Ishikawa (cell line): ENCODE results near the gene FABP7.

Experiments
- CEBPB ChIP-seq: IDR thresholded peaks from 2 replicates; pipeline ENCODE4 v1.6.1; 2012
- CREB1 ChIP-seq: IDR thresholded peaks from 2 replicates; pipeline ENCODE4 v1.6.1; 2012; ENCODE audit warnings: low read depth
- EGR1 ChIP-seq: IDR thresholded peaks from 2 replicates; pipeline ENCODE4 v1.6.1; 2012
- EP300 ChIP-seq: IDR thresholded peaks from 2 replicates; pipeline ENCODE4 v1.6.1; 2012; ENCODE audit warnings: borderline replicate concordance
- FOXM1 ChIP-seq: IDR thresholded peaks from 2 replicates; pipeline ENCODE4 v1.6.1; 2012; ENCODE audit warnings: low read depth, borderline replicate concordance
- NFIC ChIP-seq: IDR thresholded peaks from 2 replicates; pipeline ENCODE4 v1.6.1; 2012
- RAD21 ChIP-seq: IDR thresholded peaks from 2 replicates; pipeline ENCODE4 v1.6.1; 2012; ENCODE audit warnings: low read depth
- TAF1 ChIP-seq: IDR thresholded peaks from 2 replicates; pipeline ENCODE4 v1.6.1; 2012; ENCODE audit warnings: low read depth, mild to moderate bottlenecking
- TCF12 ChIP-seq: IDR thresholded peaks from 2 replicates; pipeline ENCODE4 v1.6.1; 2012; ENCODE audit warnings: low read depth
- TEAD4 ChIP-seq: IDR thresholded peaks from 2 replicates; pipeline ENCODE4 v1.6.1; 2012
- YY1 ChIP-seq: IDR thresholded peaks from 2 replicates; pipeline ENCODE4 v1.6.1; 2012; ENCODE audit warnings: low read depth
- ZBTB7A ChIP-seq: IDR thresholded peaks from 2 replicates; pipeline ENCODE4 v1.6.1; 2012; ENCODE audit warnings: low read depth
- TF ChIP-seq, protein P1 (sequence below): IDR thresholded peaks from 2 replicates; pipeline ENCODE4 v1.6.1; 2012; ENCODE audit warnings: low read depth, mild to moderate bottlenecking
- TF ChIP-seq, protein P2 (sequence below): IDR thresholded peaks from 2 replicates; pipeline ENCODE4 v1.6.1; 2012
- TF ChIP-seq, protein P3 (sequence below): IDR thresholded peaks from 2 replicates; pipeline ENCODE4 v1.6.1; 2012

The FABP7 gene

DNA sequence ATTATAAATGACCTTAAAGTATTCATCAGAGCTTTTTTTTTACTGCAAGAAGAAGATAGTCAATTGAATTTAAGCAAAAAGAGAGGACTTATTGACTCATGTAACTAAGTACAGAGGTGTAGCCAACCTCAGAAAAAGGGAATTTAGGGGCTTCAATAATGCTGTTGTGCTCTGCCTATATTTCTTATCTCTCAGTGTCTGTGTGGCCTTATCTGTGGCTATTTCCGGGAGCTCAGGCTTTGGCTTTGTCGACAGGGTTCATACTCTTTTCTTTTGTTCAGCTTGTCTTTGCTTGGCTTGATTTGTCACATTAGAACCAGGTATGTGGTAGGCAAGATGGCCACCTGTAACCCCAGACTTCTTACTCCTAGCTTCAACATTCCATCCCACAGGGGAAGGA, 38.6 kb upstream of the FABP7 start:
- TF ChIP-seq EGR1: no peak
- TF ChIP-seq ZBTB7A: no peak
- TF ChIP-seq, protein P1, sequence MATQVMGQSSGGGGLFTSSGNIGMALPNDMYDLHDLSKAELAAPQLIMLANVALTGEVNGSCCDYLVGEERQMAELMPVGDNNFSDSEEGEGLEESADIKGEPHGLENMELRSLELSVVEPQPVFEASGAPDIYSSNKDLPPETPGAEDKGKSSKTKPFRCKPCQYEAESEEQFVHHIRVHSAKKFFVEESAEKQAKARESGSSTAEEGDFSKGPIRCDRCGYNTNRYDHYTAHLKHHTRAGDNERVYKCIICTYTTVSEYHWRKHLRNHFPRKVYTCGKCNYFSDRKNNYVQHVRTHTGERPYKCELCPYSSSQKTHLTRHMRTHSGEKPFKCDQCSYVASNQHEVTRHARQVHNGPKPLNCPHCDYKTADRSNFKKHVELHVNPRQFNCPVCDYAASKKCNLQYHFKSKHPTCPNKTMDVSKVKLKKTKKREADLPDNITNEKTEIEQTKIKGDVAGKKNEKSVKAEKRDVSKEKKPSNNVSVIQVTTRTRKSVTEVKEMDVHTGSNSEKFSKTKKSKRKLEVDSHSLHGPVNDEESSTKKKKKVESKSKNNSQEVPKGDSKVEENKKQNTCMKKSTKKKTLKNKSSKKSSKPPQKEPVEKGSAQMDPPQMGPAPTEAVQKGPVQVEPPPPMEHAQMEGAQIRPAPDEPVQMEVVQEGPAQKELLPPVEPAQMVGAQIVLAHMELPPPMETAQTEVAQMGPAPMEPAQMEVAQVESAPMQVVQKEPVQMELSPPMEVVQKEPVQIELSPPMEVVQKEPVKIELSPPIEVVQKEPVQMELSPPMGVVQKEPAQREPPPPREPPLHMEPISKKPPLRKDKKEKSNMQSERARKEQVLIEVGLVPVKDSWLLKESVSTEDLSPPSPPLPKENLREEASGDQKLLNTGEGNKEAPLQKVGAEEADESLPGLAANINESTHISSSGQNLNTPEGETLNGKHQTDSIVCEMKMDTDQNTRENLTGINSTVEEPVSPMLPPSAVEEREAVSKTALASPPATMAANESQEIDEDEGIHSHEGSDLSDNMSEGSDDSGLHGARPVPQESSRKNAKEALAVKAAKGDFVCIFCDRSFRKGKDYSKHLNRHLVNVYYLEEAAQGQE: no peak
- TF ChIP-seq CEBPB: no peak
- TF ChIP-seq TEAD4: no peak
- no peak for TF ChIP-seq FOXM1
- TF ChIP-seq YY1: no peak
- TF ChIP-seq EP300: no peak
- no peak for TF ChIP-seq RAD21
- TF ChIP-seq TCF12: no peak
- no peak for TF ChIP-seq CREB1

DNA sequence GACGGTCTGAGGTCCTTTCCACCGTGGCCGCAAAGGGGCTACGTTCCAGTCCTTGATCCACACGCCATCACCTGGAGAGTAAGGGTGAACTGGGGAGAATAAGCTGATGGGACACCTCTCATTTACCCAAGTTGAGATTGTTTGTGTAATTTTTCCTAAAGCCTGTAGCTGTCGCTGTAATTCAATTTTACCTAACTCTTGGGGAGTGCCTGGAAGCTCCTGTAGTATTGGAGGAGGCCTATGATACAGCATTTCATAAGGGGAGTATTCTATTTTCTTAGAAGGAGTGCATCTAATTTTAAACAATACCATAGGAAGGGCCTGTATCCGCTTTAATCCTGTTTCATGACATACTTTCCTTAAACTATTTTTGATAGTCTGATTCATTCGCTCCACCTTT, 35.3 kb upstream of the FABP7 start:
- peak; percentile 29; the same call in 1 of the 2 replicates for TF ChIP-seq RAD21

DNA sequence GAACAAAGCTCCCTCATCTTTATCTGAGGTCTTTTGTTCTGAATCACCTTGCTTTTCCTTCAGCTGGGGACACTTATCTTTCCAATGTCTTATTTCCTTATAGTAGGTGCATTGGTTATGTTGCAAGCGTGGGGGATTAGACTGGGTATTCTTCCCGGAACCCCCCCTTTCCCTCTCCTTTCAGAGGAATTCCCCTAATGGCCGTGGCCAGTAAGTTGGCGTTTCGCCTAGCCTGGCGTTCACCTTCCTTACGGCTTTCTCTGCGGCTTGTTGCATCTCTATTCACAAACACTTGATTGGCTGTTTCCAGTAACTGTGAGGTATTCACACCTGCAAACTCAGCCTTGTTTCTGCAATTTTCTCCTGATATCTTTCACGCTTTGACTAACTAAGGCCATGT, 32.8 kb upstream of the FABP7 start:
- TF ChIP-seq EGR1 (no peak), FOXM1 (no peak), TEAD4 (no peak), YY1 (no peak), CREB1 (no peak), RAD21 (no peak), EP300 (no peak), TCF12 (no peak), CEBPB (no peak), TAF1 (no peak), NFIC (no peak), ZBTB7A (no peak)
- TF ChIP-seq, protein P1: no peak
- TF ChIP-seq, protein P2, sequence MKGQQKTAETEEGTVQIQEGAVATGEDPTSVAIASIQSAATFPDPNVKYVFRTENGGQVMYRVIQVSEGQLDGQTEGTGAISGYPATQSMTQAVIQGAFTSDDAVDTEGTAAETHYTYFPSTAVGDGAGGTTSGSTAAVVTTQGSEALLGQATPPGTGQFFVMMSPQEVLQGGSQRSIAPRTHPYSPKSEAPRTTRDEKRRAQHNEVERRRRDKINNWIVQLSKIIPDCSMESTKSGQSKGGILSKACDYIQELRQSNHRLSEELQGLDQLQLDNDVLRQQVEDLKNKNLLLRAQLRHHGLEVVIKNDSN: no peak
- TF ChIP-seq, protein P3, sequence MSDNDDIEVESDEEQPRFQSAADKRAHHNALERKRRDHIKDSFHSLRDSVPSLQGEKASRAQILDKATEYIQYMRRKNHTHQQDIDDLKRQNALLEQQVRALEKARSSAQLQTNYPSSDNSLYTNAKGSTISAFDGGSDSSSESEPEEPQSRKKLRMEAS: no peak

DNA sequence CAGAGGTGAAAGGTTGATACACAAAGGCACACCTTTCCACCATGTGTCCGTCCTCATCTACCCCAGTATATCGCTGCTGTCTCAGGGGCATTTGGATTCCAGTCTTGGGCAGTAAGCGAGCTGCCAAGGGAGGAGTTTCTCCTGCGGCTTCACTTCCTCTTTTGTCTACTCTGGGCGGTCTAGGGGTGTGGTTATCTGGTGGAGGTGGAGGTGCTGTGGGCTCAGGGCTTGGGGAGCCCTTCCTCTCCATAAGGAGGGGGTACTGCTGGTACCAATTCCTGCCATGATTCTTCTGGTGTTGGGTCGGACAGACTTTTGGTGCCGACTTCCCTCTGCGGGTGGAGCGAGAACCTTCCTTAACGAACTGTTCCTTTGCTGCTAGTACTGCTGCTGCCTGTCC, 31.9 kb upstream of the FABP7 start:
- TF ChIP-seq EP300 (no peak), YY1 (no peak), ZBTB7A (no peak), RAD21 (no peak), EGR1 (no peak), CEBPB (no peak), TCF12 (no peak), CREB1 (no peak), TAF1 (no peak)
- TF ChIP-seq, protein P3: no peak
- TF ChIP-seq, protein P1: no peak
- TF ChIP-seq, protein P2: no peak

DNA sequence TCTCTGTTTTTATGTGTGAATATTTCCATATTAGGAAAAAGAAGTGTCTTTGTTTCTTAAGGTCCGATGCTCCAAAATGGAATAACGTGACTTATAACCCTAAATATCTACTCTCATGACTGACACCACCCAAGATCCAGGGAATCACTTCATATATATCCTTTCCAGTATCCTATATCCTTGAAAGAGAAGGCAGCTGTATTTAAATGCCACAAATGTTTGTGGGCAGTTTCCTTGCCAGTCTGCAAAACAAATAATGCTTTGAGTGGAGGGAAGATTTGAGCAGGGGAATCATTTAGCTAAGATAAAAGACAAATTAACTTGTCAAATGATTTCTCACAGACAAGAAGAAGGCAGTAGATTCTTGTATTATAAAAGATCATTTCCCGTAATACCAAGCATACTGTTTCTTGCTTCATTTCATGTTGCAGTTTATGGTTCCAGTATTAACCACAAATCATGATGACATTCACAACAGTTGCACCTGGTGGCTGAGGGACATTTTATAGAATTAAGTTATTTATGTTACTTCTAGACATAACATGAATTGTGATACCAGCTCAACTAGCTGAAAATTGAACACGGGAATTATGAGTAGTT, 30.0 kb upstream of the FABP7 start:
- TF ChIP-seq NFIC (no peak), TEAD4 (no peak), ZBTB7A (no peak), CREB1 (no peak), EGR1 (no peak), YY1 (no peak), FOXM1 (no peak), TCF12 (no peak), EP300 (no peak), RAD21 (no peak), CEBPB (no peak), TAF1 (no peak)
- TF ChIP-seq, protein P3: no peak
- TF ChIP-seq, protein P1: no peak
- TF ChIP-seq, protein P2: no peak
